Smooth muscle cell (in vitro differentiated cells): ENCODE results near the gene KCNQ2. TPM values are rescaled to one million over a fixed set of nuclear protein-coding genes. Genes with fewer than 3 reads are reported as not detected.
A peak's percentile ranks its signal among the peaks of the same experiment; 100 is the strongest.

ENCODE experiments used
- DNase-seq: peaks from one replicate; lab custom pipeline; 2025; ENCODE audit not compliant: unreplicated experiment; lab: John Stamatoyannopoulos, UW
- H2AFZ ChIP-seq: fragments of 200-600 bp; sonication (generic); 2 replicates; pipeline ENCODE4 v1.6.0; 2016; ENCODE audit warnings: antibody characterized with exemption, low read depth, mild to moderate bottlenecking
- H3F3A ChIP-seq: fragments of 200-600 bp; sonication (generic); 2 replicates; pipeline ENCODE4 v1.6.0; 2017; ENCODE audit warnings: antibody characterized with exemption, low read depth
- H3K27ac ChIP-seq: fragments of 200-600 bp; sonication (generic); 2 replicates; pipeline ENCODE4 v1.5.1; 2016; ENCODE audit warnings: low read depth, mild to moderate bottlenecking
- H3K27me3 ChIP-seq: fragments of 200-600 bp; sonication (generic); 2 replicates; pipeline ENCODE4 v1.6.1; 2016; ENCODE audit warnings: low read depth, mild to moderate bottlenecking
- H3K36me3 ChIP-seq: fragments of 200-600 bp; sonication (generic); 2 replicates; pipeline ENCODE4 v1.5.1; 2016; ENCODE audit warnings: low read depth
- H3K4me1 ChIP-seq: fragments of 200-600 bp; sonication (generic); 2 replicates; pipeline ENCODE4 v1.5.1; 2016; ENCODE audit warnings: low read depth
- H3K4me2 ChIP-seq: fragments of 200-600 bp; sonication (generic); 2 replicates; pipeline ENCODE4 v1.6.0; 2016; ENCODE audit warnings: mild to moderate bottlenecking
- H3K4me3 ChIP-seq: fragments of 200-600 bp; sonication (generic); 2 replicates; pipeline ENCODE4 v1.5.1; 2016; ENCODE audit warnings: mild to moderate bottlenecking
- H3K79me2 ChIP-seq: fragments of 200-600 bp; sonication (generic); 2 replicates; pipeline ENCODE4 v1.6.0; 2016; ENCODE audit warnings: low read depth, mild to moderate bottlenecking
- H3K9ac ChIP-seq: fragments of 200-600 bp; sonication (generic); 2 replicates; pipeline ENCODE4 v1.6.0; 2016; ENCODE audit warnings: low read depth
- H3K9me3 ChIP-seq: fragments of 200-600 bp; sonication (generic); replicated peaks from 2 replicates; pipeline ENCODE4 v1.5.1; 2016; ENCODE audit warnings: low read depth
- H4K20me1 ChIP-seq: fragments of 200-600 bp; sonication (generic); 2 replicates; pipeline ENCODE4 v1.6.0; 2016; ENCODE audit warnings: low read depth
- WGBS: methylation state at CpG from one replicate; pipeline ENCODE4 v1.1.7; 2016; ENCODE audit warnings: low lambda C conversion rate; 5-methylcytosine and 5-hydroxymethylcytosine counted together
- polyA plus RNA-seq: library from polyadenylated mRNA; unstranded; fragments of >200 nt; fragmentation: Nextera tagmentation; extraction: Ambion mirVana; gene quantifications from 2 replicates; pipeline ENCODE4 v1.2.1, GENCODE V29; 2016
- total RNA-seq: library from RNA; depleted of rRNA; stranded (reverse); fragments of >200 nt; gene quantifications from 2 replicates; pipeline ENCODE4 v1.2.3, GENCODE V29; 2014
- TF ChIP-seq, protein P1 (sequence below): fragments of 200-600 bp; sonication (generic); IDR thresholded peaks from 2 replicates; pipeline ENCODE4 v1.5.1; 2017; ENCODE audit warnings: borderline replicate concordance, mild to moderate bottlenecking, antibody characterized with exemption; ENCODE audit not compliant: insufficient read depth, poor library complexity, severe bottlenecking

The KCNQ2 gene
- total RNA-seq (1.5 and 5.1 TPM in 2 replicates), polyA plus RNA-seq (1.8 and 5.7 TPM in 2 replicates)

GRCh38 chr20:63471981-63472831 is at the start of gene KCNQ2:
KCNQ2 (minus strand) TSS chr20:63472655; CDS start chr20:63472463, 192 bp downstream.
- H2AFZ ChIP-seq, result no peak within 1 kb of the TSS
- peaks cover 55% of the 10 kb centered on the region for H3K27me3 ChIP-seq
- H3K4me2 ChIP-seq, result peak within 1 kb of the TSS; percentile 85
- no peak within 1 kb of the TSS for H3K27ac ChIP-seq
- no peak for DNase-seq
- TF ChIP-seq, protein P1, sequence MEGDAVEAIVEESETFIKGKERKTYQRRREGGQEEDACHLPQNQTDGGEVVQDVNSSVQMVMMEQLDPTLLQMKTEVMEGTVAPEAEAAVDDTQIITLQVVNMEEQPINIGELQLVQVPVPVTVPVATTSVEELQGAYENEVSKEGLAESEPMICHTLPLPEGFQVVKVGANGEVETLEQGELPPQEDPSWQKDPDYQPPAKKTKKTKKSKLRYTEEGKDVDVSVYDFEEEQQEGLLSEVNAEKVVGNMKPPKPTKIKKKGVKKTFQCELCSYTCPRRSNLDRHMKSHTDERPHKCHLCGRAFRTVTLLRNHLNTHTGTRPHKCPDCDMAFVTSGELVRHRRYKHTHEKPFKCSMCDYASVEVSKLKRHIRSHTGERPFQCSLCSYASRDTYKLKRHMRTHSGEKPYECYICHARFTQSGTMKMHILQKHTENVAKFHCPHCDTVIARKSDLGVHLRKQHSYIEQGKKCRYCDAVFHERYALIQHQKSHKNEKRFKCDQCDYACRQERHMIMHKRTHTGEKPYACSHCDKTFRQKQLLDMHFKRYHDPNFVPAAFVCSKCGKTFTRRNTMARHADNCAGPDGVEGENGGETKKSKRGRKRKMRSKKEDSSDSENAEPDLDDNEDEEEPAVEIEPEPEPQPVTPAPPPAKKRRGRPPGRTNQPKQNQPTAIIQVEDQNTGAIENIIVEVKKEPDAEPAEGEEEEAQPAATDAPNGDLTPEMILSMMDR, result no peak
- no peaks in the 10 kb centered on the region for H3F3A ChIP-seq
- no peaks in the 10 kb centered on the region for H3K79me2 ChIP-seq
- H3K9me3 ChIP-seq, result no peaks in the 10 kb centered on the region
- no peak within 1 kb of the TSS for H3K9ac ChIP-seq
- H4K20me1 ChIP-seq, result no peaks in the 10 kb centered on the region
- peak within 1 kb of the TSS; percentile 42 for H3K4me3 ChIP-seq
- WGBS, result under 1% methylated on average over 41 of the region's 111 CpGs
- no peaks in the 10 kb centered on the region for H3K4me1 ChIP-seq
- H3K36me3 ChIP-seq, result no peaks in the 10 kb centered on the region

GRCh38 chr20:63521602-63522001 is 49.1 kb upstream of the KCNQ2 start:
- Histone ChIP-seq H3K9ac (peak overlapping the region; percentile 86), H3K4me2 (peak overlapping the region; percentile 99), H3F3A (no peaks in the 10 kb centered on the region), H4K20me1 (peaks cover 43% of the 10 kb centered on the region), H3K4me1 (peaks cover 17% of the 10 kb centered on the region), H2AFZ (no peak overlapping the region), H3K27ac (no peak overlapping the region), H3K36me3 (no peaks in the 10 kb centered on the region), H3K4me3 (peak overlapping the region; percentile 96), H3K27me3 (no peaks in the 10 kb centered on the region), H3K79me2 (peaks cover 11% of the 10 kb centered on the region), H3K9me3 (no peaks in the 10 kb centered on the region)
- no peak for DNase-seq
- WGBS, result 17% methylated on average over 19 of the region's 23 CpGs
- TF ChIP-seq, protein P1, result no peak

- Histone ChIP-seq H3F3A (no peaks in the 10 kb centered on the region), H3K27ac (peak overlapping the region; percentile 82), H3K79me2 (peaks cover 11% of the 10 kb centered on the region), H3K27me3 (no peaks in the 10 kb centered on the region), H3K4me1 (peaks cover 17% of the 10 kb centered on the region), H3K9me3 (no peaks in the 10 kb centered on the region), H4K20me1 (peaks cover 43% of the 10 kb centered on the region), H3K4me2 (peak overlapping the region; percentile 99), H3K4me3 (peak overlapping the region; percentile 96), H3K9ac (peak overlapping the region; percentile 86), H3K36me3 (no peaks in the 10 kb centered on the region), H2AFZ (peak overlapping the region; percentile 30)
- 1% methylated on average over 50 of the region's 68 CpGs for WGBS
- TF ChIP-seq, protein P1, result no peak
- no peak for DNase-seq
Measured at GRCh38 chr20:63520934-63521601, 48.6 kb upstream of the KCNQ2 start.
